GM12892 (cell line): ENCODE measurements around the gene H1-8.

Source experiments
- POLR2AphosphoS5 ChIP-seq: IDR thresholded peaks from 2 replicates; pipeline ENCODE4 v1.6.1; 2011; ENCODE audit warnings: low read depth, low read length, control low read depth
- TAF1 ChIP-seq: IDR thresholded peaks from 2 replicates; pipeline ENCODE4 v1.6.1; 2011; ENCODE audit warnings: low read depth, mild to moderate bottlenecking, control low read depth, low read length, borderline replicate concordance

DNA sequence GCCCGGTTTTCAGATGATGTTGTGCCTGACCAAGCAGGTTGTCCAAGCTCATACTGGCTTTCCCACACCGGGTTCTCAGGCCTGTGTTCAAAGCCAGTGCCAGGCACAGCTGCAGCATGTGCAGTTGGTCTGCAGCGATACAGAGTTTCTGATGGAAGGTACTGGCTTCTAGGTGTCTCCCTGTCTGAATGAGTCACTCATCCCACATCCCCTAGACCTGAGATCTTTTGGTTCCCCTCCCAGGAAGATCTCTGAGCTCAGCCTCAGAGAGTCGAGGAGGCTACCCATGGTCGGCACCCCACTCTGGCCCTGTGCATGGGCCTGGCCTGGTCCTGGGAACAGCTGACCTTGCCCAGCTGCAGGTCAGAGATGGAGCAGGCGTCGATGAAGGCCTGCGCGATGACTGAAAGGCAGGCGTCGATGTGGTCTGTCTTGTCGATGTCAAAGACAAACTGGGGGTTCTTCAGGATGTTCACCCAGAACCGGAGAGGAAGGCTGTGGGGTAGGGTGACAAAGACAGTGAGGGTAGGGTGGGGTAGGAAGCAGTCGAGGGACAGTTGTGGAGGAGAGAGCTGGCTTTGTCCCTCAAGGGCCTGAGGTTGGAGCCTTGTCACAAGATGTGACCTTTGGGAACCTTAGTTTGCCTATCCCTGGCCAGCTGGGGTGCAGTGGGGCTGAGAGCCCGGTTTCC lies 15.3 kb downstream of the H1-8 start:
- TF ChIP-seq POLR2AphosphoS5 (no peak), TAF1 (no peak)
